K562 (cell line): ENCODE measurements around the gene PRODH2. TPM values are rescaled to one million over a fixed set of nuclear protein-coding genes. Genes with fewer than 3 reads are reported as not detected.

Source experiments
- CCNT2 ChIP-seq: IDR thresholded peaks from 2 replicates; pipeline ENCODE4 v1.6.1; 2011; ENCODE audit warnings: borderline replicate concordance, low read depth, mild to moderate bottlenecking, moderate library complexity, mixed read lengths, low read length; ENCODE audit not compliant: insufficient read length; ENCODE audit errors: extremely low read depth
- E2F8 ChIP-seq: fragments of 450-650 bp; IDR thresholded peaks from 2 replicates; pipeline ENCODE4 v1.7.1; 2018; ENCODE audit warnings: mild to moderate bottlenecking, low read depth; ENCODE audit not compliant: partially characterized antibody
- GATAD2B ChIP-seq: fragments of 450-650 bp; IDR thresholded peaks from 2 replicates; pipeline ENCODE4 v1.6.1; 2017; ENCODE audit warnings: mild to moderate bottlenecking, borderline replicate concordance
- ILK ChIP-seq: fragments of 450-650 bp; IDR thresholded peaks from 2 replicates; pipeline ENCODE4 v1.6.1; 2016; ENCODE audit warnings: missing genetic modification characterization, low read depth, mild to moderate bottlenecking, missing compliant biosample characterization, moderate library complexity, borderline replicate concordance
- MNT ChIP-seq, 2 experiments: fragments of 450-650 bp; conservative IDR thresholded peaks; 2 replicates each; pipeline ENCODE4 v1.6.1; 2017; ENCODE audit warnings: mild to moderate bottlenecking in 2 of 2, moderate library complexity in 2 of 2
- MTA3 ChIP-seq: fragments of 450-650 bp; formaldehyde crosslinking; IDR thresholded peaks from 2 replicates; pipeline ENCODE4 v1.6.1; 2017; ENCODE audit warnings: mild to moderate bottlenecking, borderline replicate concordance
- TEAD1 ChIP-seq, 2 experiments: fragments of 450-650 bp in 1 of 2; sonication (generic) in 1 of 2; formaldehyde crosslinking; IDR thresholded peaks; 2 replicates each; pipeline versions ENCODE4 v1.4.0 to v1.8.0; 2020 to 2022; ENCODE audit warnings: mild to moderate bottlenecking in 2 of 2, missing genetic modification reagents in 1 of 2
- ZNF280B ChIP-seq: fragments of 250-450 bp; sonication (Bioruptor Pico); IDR thresholded peaks from 2 replicates; pipeline ENCODE4 v1.5.1; 2021; ENCODE audit warnings: mild to moderate bottlenecking
- ZNF347 ChIP-seq: fragments of 450-650 bp; formaldehyde crosslinking; IDR thresholded peaks from 2 replicates; pipeline ENCODE4 v1.4.0; 2020; ENCODE audit warnings: low read depth, mild to moderate bottlenecking, moderate library complexity
- ZNF583 ChIP-seq: fragments of 250-450 bp; sonication (Bioruptor Pico); IDR thresholded peaks from 2 replicates; pipeline ENCODE4 v1.4.0; 2020
- ZNF79 ChIP-seq: fragments of 250-450 bp; sonication (Bioruptor Pico); IDR thresholded peaks from 2 replicates; pipeline ENCODE4 v1.4.0; 2020; ENCODE audit warnings: low read depth, mild to moderate bottlenecking, moderate library complexity
- polyA plus RNA-seq, 8 experiments: library from polyadenylated mRNA; depleted of rRNA in 4 of 8; stranded (reverse) in 5 of 8; unstranded in 3 of 8; fragments of >200 nt; fragmentation: Nextera tagmentation in 2 of 8; fragmentation: Illumina TruSeq in 1 of 8; extraction: Ambion mirVana in 2 of 8; extraction: Trizol in 1 of 8; gene quantifications; 2 replicates each; pipeline versions ENCODE4 v1.2.1 to v1.2.3, GENCODE V29; 2011 to 2014; ENCODE audit warnings: inconsistent platforms in 1 of 8, missing spikeins in 1 of 8
- total RNA-seq, 7 experiments: library from RNA; depleted of rRNA in 6 of 7; stranded (reverse); fragments of >200 nt in 6 of 7; fragmentation: Illumina TruSeq in 2 of 7; extraction: Trizol in 2 of 7; gene quantifications; 2 replicates each; pipeline versions ENCODE4 v1.2.1 to v1.2.3, GENCODE V29; 2011 to 2021; ENCODE audit warnings: low replicate concordance in 1 of 7
- TF ChIP-seq, protein P1 (sequence below): fragments of 150-350 bp; IDR thresholded peaks from 2 replicates; pipeline ENCODE4 v1.6.1; 2014; ENCODE audit warnings: low read depth, mild to moderate bottlenecking, low read length, borderline replicate concordance

The PRODH2 gene
- total and polyA plus RNA-seq, 9 of the 15 experiments (the other 6 are each of a cell fraction or from before 2014, with no cell fraction given) = not detected

- TF ChIP-seq, protein P1, sequence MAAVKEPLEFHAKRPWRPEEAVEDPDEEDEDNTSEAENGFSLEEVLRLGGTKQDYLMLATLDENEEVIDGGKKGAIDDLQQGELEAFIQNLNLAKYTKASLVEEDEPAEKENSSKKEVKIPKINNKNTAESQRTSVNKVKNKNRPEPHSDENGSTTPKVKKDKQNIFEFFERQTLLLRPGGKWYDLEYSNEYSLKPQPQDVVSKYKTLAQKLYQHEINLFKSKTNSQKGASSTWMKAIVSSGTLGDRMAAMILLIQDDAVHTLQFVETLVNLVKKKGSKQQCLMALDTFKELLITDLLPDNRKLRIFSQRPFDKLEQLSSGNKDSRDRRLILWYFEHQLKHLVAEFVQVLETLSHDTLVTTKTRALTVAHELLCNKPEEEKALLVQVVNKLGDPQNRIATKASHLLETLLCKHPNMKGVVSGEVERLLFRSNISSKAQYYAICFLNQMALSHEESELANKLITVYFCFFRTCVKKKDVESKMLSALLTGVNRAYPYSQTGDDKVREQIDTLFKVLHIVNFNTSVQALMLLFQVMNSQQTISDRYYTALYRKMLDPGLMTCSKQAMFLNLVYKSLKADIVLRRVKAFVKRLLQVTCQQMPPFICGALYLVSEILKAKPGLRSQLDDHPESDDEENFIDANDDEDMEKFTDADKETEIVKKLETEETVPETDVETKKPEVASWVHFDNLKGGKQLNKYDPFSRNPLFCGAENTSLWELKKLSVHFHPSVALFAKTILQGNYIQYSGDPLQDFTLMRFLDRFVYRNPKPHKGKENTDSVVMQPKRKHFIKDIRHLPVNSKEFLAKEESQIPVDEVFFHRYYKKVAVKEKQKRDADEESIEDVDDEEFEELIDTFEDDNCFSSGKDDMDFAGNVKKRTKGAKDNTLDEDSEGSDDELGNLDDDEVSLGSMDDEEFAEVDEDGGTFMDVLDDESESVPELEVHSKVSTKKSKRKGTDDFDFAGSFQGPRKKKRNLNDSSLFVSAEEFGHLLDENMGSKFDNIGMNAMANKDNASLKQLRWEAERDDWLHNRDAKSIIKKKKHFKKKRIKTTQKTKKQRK = no peak
- TF ChIP-seq TEAD1 (CRISPR knock-in tag; IDR thresholded peaks at IDR 0.05) = no peak
- no peak for TF ChIP-seq ZNF79 (CRISPR knock-in tag)
- no peak for TF ChIP-seq E2F8
- TF ChIP-seq MTA3 = 0 out of 2 replicates have a peak, but pooled peaks have one; percentile 35
- TF ChIP-seq CCNT2 = peak; percentile 91
- TF ChIP-seq ZNF583 (CRISPR knock-in tag) = no peak
- TF ChIP-seq MNT (conservative IDR thresholded peaks at IDR 0.05) = peak in 1 of 2 experiments; percentile 52; a peak in 2 of 4 replicates
- TF ChIP-seq ILK (tag) = no peak
- TF ChIP-seq ZNF280B (CRISPR knock-in tag) = no peak
- TF ChIP-seq GATAD2B = no peak
- TF ChIP-seq ZNF347 (CRISPR knock-in tag) = no peak
Observed at GRCh38 chr19:35775298-35776101, 37.1 kb downstream of the PRODH2 start, which contains the start of gene ARHGAP33 (continued).
